GM18502 (cell line): ENCODE results near the gene GNAT2.
A peak's percentile ranks its signal among the peaks of the same experiment; 100 is the strongest.
"Not testable (repeated sequence)": the region's sequence is repeated elsewhere in the genome, so short reads cannot be mapped to it uniquely, and the experiment has no call there.

Experiments
- ATAC-seq: cut with Tn5 transposase; IDR thresholded peaks from one replicate; pipeline ENCODE4 v1.9.1; 2021; ENCODE audit warnings: mild to moderate bottlenecking; ENCODE audit not compliant: unreplicated experiment, poor library complexity

GNAT2 gene

GRCh38 chr1:109619576-109620400 is at the start of gene GNAT2, which contains the start of gene AMPD2:
Gene GNAT2 (minus strand): TSS chr1:109619616. CDS start chr1:109612870, 6,746 bp downstream.
Gene AMPD2 (plus strand): TSS chr1:109619837. CDS start chr1:109621176, 1,339 bp downstream.
- ATAC-seq: peak; percentile 51

GRCh38 chr1:109668123-109668775 is 48.8 kb upstream of the GNAT2 start:
- no peak for ATAC-seq

- peak; percentile 93 for ATAC-seq
These were observed 48.2 kb upstream of the GNAT2 start, which contains the start of gene GSTM2 for GRCh38 chr1:109667452-109668122. Gene GSTM2 (plus strand): TSS chr1:109668057. CDS start chr1:109668116, 59 bp downstream.

GRCh38 chr1:109664671-109665070 is 45.3 kb upstream of the GNAT2 start:
- ATAC-seq: no peak

GRCh38 chr1:109661391-109661790 is 42.0 kb upstream of the GNAT2 start:
- no peak for ATAC-seq

- not testable (repeated sequence) for ATAC-seq
These were observed 41.2 kb upstream of the GNAT2 start for GRCh38 chr1:109660691-109661026.

GRCh38 chr1:109659997-109660690 is 40.7 kb upstream of the GNAT2 start:
- ATAC-seq: no peak

GRCh38 chr1:109659145-109659544 is 39.7 kb upstream of the GNAT2 start:
- ATAC-seq: no peak

- no peak for ATAC-seq
These were observed 39.2 kb upstream of the GNAT2 start for GRCh38 chr1:109658533-109659042.

- ATAC-seq: no peak
These were observed 38.6 kb upstream of the GNAT2 start for GRCh38 chr1:109657970-109658369.

- ATAC-seq: no peak
These were observed 38.0 kb upstream of the GNAT2 start for GRCh38 chr1:109657395-109657794.

GRCh38 chr1:109655615-109656519 is 36.5 kb upstream of the GNAT2 start, which contains the start of gene GSTM4:
Gene GSTM4 (plus strand): TSS chr1:109656099. CDS start chr1:109656390, 291 bp downstream.
- ATAC-seq: peak; percentile 95

- ATAC-seq: no peak
These were observed 35.1 kb upstream of the GNAT2 start for GRCh38 chr1:109654519-109654918.

GRCh38 chr1:109653306-109653705 is 33.9 kb upstream of the GNAT2 start:
- ATAC-seq: no peak

GRCh38 chr1:109652402-109652801 is 33.0 kb upstream of the GNAT2 start:
- no peak for ATAC-seq

- no peak for ATAC-seq
These were observed 31.2 kb upstream of the GNAT2 start for GRCh38 chr1:109650609-109651008.

GRCh38 chr1:109649491-109649914 is 30.1 kb upstream of the GNAT2 start:
- ATAC-seq: no peak

- ATAC-seq: no peak
These were observed 25.3 kb upstream of the GNAT2 start for GRCh38 chr1:109644670-109645069.
